Measurements from ENCODE around the gene INVS. TPM values are rescaled to one million over a fixed set of nuclear protein-coding genes. Genes with fewer than 3 reads are reported as not detected.

INVS gene
- total and polyA plus RNA-seq, 2 donors (not counting 3 experiments of a cell fraction or from before 2014, with no cell fraction given): 8.5 to 17.9 TPM

GRCh38 chr9:100219347-100219746 lies 120.3 kb downstream of the INVS start:
- no peaks in the 10 kb centered on the region for H3K36me3 ChIP-seq (ENCODE audit: control insufficient read depth in 2 of 2, extremely low read depth in 1 of 2, insufficient read depth in 2 of 2, low read length in 2 of 2)
- no peak overlapping the region for H3K27ac ChIP-seq (ENCODE audit: insufficient read depth, low read depth, low read length)
- no peak overlapping the region for H3K4me2 ChIP-seq (ENCODE audit: insufficient read depth, low read length)
- no peaks in the 10 kb centered on the region for H3K9me1 ChIP-seq (replicated peaks; ENCODE audit: control insufficient read depth, extremely low read depth, insufficient read depth, low read length)
- H4K20me1 ChIP-seq (replicated peaks; ENCODE audit: control insufficient read depth, extremely low read depth, insufficient read depth, low read length): no peaks in the 10 kb centered on the region
- H3K4me3 ChIP-seq (replicated peaks in 1 of 3; ENCODE audit: insufficient read depth in 1 of 3, low read depth in 1 of 3, low read length in 3 of 3): no peak overlapping the region
- no peaks in the 10 kb centered on the region for H3K27me3 ChIP-seq (ENCODE audit: control insufficient read depth in 2 of 2, insufficient read depth in 2 of 2, low read length in 2 of 2)
- H3K9ac ChIP-seq (replicated peaks; ENCODE audit: extremely low read depth, insufficient read depth, low read length): no peak overlapping the region
- no peaks in the 10 kb centered on the region for H3K4me1 ChIP-seq (ENCODE audit: control insufficient read depth, extremely low read depth, insufficient read depth, low read length)
- no peaks in the 10 kb centered on the region for H3K9me3 ChIP-seq (replicated peaks; ENCODE audit: control insufficient read depth, insufficient read depth, low read length)
- no peak for DNase-seq (ENCODE audit: low read depth, low spot score)
- intact Hi-C loops (cut with micrococcal nuclease) (loop anchor here (5.0 kb wide), 4 partner anchors 82 to 1057 kb away; no protein-coding TSS in a partner anchor), dilution Hi-C loops (cut with MboI; ENCODE audit: extremely low pct_ligation_motif_present, low sequenced_read_pairs) (no loop called here)
- H3K79me2 ChIP-seq (ENCODE audit: control insufficient read depth, insufficient read depth, low read length): no peaks in the 10 kb centered on the region
- POLR2A ChIA-PET: no interaction called here
- H2AFZ ChIP-seq (ENCODE audit: low read depth, low read length): no peak overlapping the region
- no TSS peak for BruUV-seq (replicated peaks)
- CTCF ChIA-PET: interaction anchor here (1.2 to 1.9 kb wide), 3 partner anchors 202 to 1035 kb away, joined by 3 to 5 read pairs (median 3); no protein-coding TSS in a partner anchor
- TF ChIP-seq JUN (IDR thresholded peaks at IDR 0.05; ENCODE audit: borderline replicate concordance, insufficient read depth, insufficient read length, low read depth): no peak
- no peak for TF ChIP-seq EZH2 (IDR thresholded peaks at IDR 0.05; ENCODE audit: borderline replicate concordance, low read depth, low read length, severe bottlenecking)
- no peak for TF ChIP-seq FOS (IDR thresholded peaks at IDR 0.05; ENCODE audit: borderline replicate concordance, insufficient read depth, low read length)
- TF ChIP-seq POLR2AphosphoS5 (IDR thresholded peaks at IDR 0.05; ENCODE audit: insufficient read depth, low read depth, low read length): no peak
- TF ChIP-seq MYC (IDR thresholded peaks at IDR 0.05; ENCODE audit: low read depth, low read length): no peak
- TF ChIP-seq GATA2 (IDR thresholded peaks at IDR 0.05; ENCODE audit: insufficient read depth, insufficient read length, low read depth, low read length): no peak
- TF ChIP-seq POLR2A (IDR thresholded peaks at IDR 0.05; ENCODE audit: low read depth, low read length): no peak
- TF ChIP-seq CTCF (IDR thresholded peaks at IDR 0.05; ENCODE audit: extremely low read depth in 1 of 2, insufficient read depth in 1 of 2, low read depth in 1 of 2, low read length in 2 of 2): no peak
- TF ChIP-seq, protein P1, sequence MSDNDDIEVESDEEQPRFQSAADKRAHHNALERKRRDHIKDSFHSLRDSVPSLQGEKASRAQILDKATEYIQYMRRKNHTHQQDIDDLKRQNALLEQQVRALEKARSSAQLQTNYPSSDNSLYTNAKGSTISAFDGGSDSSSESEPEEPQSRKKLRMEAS (IDR thresholded peaks at IDR 0.05; ENCODE audit: insufficient read depth, insufficient read length): no peak
- no peak for FAIRE-seq
